ENCODE data around the gene CCDC186. TPM values are rescaled to one million over a fixed set of nuclear protein-coding genes. Genes with fewer than 3 reads are reported as not detected.

CCDC186 gene
- polyA plus RNA-seq, 2 of the 4 experiments (the other 2 are of a cell fraction): 7.4 to 13.4 TPM

GRCh38 chr10:114172776-114173602, 1.0 kb downstream of the CCDC186 start:
- POLR2A ChIA-PET: interaction anchor here (1.4 kb wide), 1 partner anchor 25 kb away, joined by 4 read pairs; no protein-coding TSS in a partner anchor

GRCh38 chr10:114172216-114172615, 1.8 kb downstream of the CCDC186 start:
- POLR2A ChIA-PET: no interaction called here
- ATAC-seq: no peak

More at GRCh38 chr10:114172776-114173602, 1.0 kb downstream of the CCDC186 start:
- H3K9me3 ChIP-seq: peaks cover 9% of the 10 kb centered on the region; the same call in 2 of the 3 replicates
- DNase-seq (ENCODE audit: low read depth in 1 of 2, low spot score in 1 of 2): no peak
- CTCF ChIA-PET: interaction anchor here (1.2 kb wide), 1 partner anchor 7 kb away, joined by 3 read pairs; no protein-coding TSS in a partner anchor
- peak overlapping the region; percentile 86 for H3K4me3 ChIP-seq
- no peak for ATAC-seq
- peaks cover 18% of the 10 kb centered on the region; the same call in 1 of the 3 replicates for H3K4me1 ChIP-seq
- peak overlapping the region; percentile 83 for H3K4me2 ChIP-seq
- TF ChIP-seq HES2 (IDR thresholded peaks at IDR 0.05) (no peak), PHF8 (IDR thresholded peaks at IDR 0.05; ENCODE audit: borderline replicate concordance, low read depth) (no peak), SMC3 (IDR thresholded peaks at IDR 0.05) (no peak), POLR2AphosphoS2 (conservative IDR thresholded peaks at IDR 0.05; ENCODE audit: low read length) (no peak), HOXA7 (CRISPR knock-in tag; IDR thresholded peaks at IDR 0.05) (no peak), EHF (CRISPR knock-in tag; IDR thresholded peaks at IDR 0.05) (no peak), TFCP2L1 (CRISPR knock-in tag; IDR thresholded peaks at IDR 0.05) (no peak), HEYL (CRISPR knock-in tag; IDR thresholded peaks at IDR 0.05) (no peak), NPAS2 (CRISPR knock-in tag; IDR thresholded peaks at IDR 0.05; ENCODE audit: borderline replicate concordance) (no peak), MAFK (IDR thresholded peaks at IDR 0.05; ENCODE audit: partially characterized antibody) (no peak), HMGXB4 (CRISPR knock-in tag; IDR thresholded peaks at IDR 0.05; ENCODE audit: borderline replicate concordance) (no peak), E2F6 (IDR thresholded peaks at IDR 0.05; ENCODE audit: borderline replicate concordance, low read depth) (no peak), HOXB5 (CRISPR knock-in tag; IDR thresholded peaks at IDR 0.05) (no peak), RFX5 (IDR thresholded peaks at IDR 0.05) (no peak), ZSCAN20 (CRISPR knock-in tag; IDR thresholded peaks at IDR 0.05) (no peak), ZNF302 (CRISPR knock-in tag; IDR thresholded peaks at IDR 0.05) (no peak), ESRRA (IDR thresholded peaks at IDR 0.05; ENCODE audit: borderline replicate concordance, low read length) (no peak)
- H3K27ac ChIP-seq: peak overlapping the region; percentile 83 to 91
- WGBS (ENCODE audit: missing lambda C conversion rate): 50% methylated on average over 9 of the region's 9 CpGs
- FAIRE-seq: no peak

More at GRCh38 chr10:114172216-114172615, 1.8 kb downstream of the CCDC186 start:
- no peak overlapping the region for H3K27ac ChIP-seq
- no peak for FAIRE-seq
- H3K4me1 ChIP-seq: peaks cover 18% of the 10 kb centered on the region; the same call in 1 of the 3 replicates
- no peak for TF ChIP-seq NPAS2 (CRISPR knock-in tag; IDR thresholded peaks at IDR 0.05; ENCODE audit: borderline replicate concordance)
- no peak for TF ChIP-seq HOXB5 (CRISPR knock-in tag; IDR thresholded peaks at IDR 0.05)
- TF ChIP-seq E2F6 (IDR thresholded peaks at IDR 0.05; ENCODE audit: borderline replicate concordance, low read depth): no peak
- no peak for TF ChIP-seq SREBF2 (IDR thresholded peaks at IDR 0.05)
- no peak for TF ChIP-seq FOXS1 (CRISPR knock-in tag; IDR thresholded peaks at IDR 0.05)
- no peak for TF ChIP-seq NFE2L2 (conservative IDR thresholded peaks at IDR 0.05; ENCODE audit: low read length)
- TF ChIP-seq CTCF (IDR thresholded peaks at IDR 0.05): no peak
- no peak for TF ChIP-seq CBX8 (IDR thresholded peaks at IDR 0.05)
- no peak for TF ChIP-seq USF2 (IDR thresholded peaks at IDR 0.05)
- TF ChIP-seq POLR2AphosphoS2 (conservative IDR thresholded peaks at IDR 0.05; ENCODE audit: low read length): no peak
- TF ChIP-seq MYC (IDR thresholded peaks at IDR 0.05; ENCODE audit: borderline replicate concordance, low read length): no peak
- no peak for TF ChIP-seq CEBPB (IDR thresholded peaks at IDR 0.05)
- no peak for TF ChIP-seq RFX5 (IDR thresholded peaks at IDR 0.05)
- TF ChIP-seq BHLHE40 (IDR thresholded peaks at IDR 0.05; ENCODE audit: low read depth, low read length): no peak
- H3K4me3 ChIP-seq: no peak overlapping the region
- no peak for DNase-seq (ENCODE audit: low read depth in 1 of 2, low spot score in 1 of 2)
- H3K9me3 ChIP-seq: peaks cover 9% of the 10 kb centered on the region; the same call in 2 of the 3 replicates
- 77% methylated on average over 1 of the region's 1 CpG for WGBS (ENCODE audit: missing lambda C conversion rate)
- CTCF ChIA-PET: no interaction called here
- peak overlapping the region; percentile 83 for H3K4me2 ChIP-seq
